ENCODE results near the gene ABCD4. TPM values are rescaled to one million over a fixed set of nuclear protein-coding genes. Genes with fewer than 3 reads are reported as not detected.

Gene ABCD4
- total RNA-seq, 4 donors from 2014 or later, result 26.1 to 73.4 (median 49.5) TPM

- intact Hi-C loops (cut with DNase I; ENCODE audit: low total_unique reads), result no loop called here
- Histone ChIP-seq H3K4me1 (peaks cover 0 to 19% of the 10 kb centered on the region in 2 donors), H3K27me3 (peaks cover 21 to 55% of the 10 kb centered on the region in 2 donors), H3K36me3 (no peaks in the 10 kb centered on the region), H3K27ac (no peak overlapping the region), H3K4me3 (no peak overlapping the region), H3K9me3 (no peaks in the 10 kb centered on the region)
- TF ChIP-seq CTCF (IDR thresholded peaks at IDR 0.05) (no peak), POLR2A (IDR thresholded peaks at IDR 0.05) (no peak)
- DNase-seq, result no peak
Observed at GRCh38 chr14:74242021-74242779, 60.5 kb downstream of the ABCD4 start.

- TF ChIP-seq CTCF (IDR thresholded peaks at IDR 0.05) (no peak), POLR2A (IDR thresholded peaks at IDR 0.05) (no peak)
- no peak for DNase-seq
- Histone ChIP-seq H3K9me3 (no peaks in the 10 kb centered on the region), H3K27ac (no peak overlapping the region), H3K27me3 (peaks cover 21 to 55% of the 10 kb centered on the region in 2 donors), H3K4me1 (peaks cover 0 to 19% of the 10 kb centered on the region in 2 donors), H3K4me3 (no peak overlapping the region), H3K36me3 (no peaks in the 10 kb centered on the region)
- intact Hi-C loops (cut with DNase I; ENCODE audit: low total_unique reads), result no loop called here
Observed at GRCh38 chr14:74241652-74242017, 61.1 kb downstream of the ABCD4 start.

GRCh38 chr14:74240794-74241651, 61.7 kb downstream of the ABCD4 start:
- Histone ChIP-seq H3K27ac (no peak overlapping the region), H3K4me1 (peaks cover 0 to 19% of the 10 kb centered on the region in 2 donors), H3K9me3 (no peaks in the 10 kb centered on the region), H3K27me3 (peaks cover 21 to 55% of the 10 kb centered on the region in 2 donors), H3K4me3 (no peak overlapping the region), H3K36me3 (no peaks in the 10 kb centered on the region)
- intact Hi-C loops (cut with DNase I; ENCODE audit: low total_unique reads), result no loop called here
- no peak for DNase-seq
- TF ChIP-seq POLR2A (IDR thresholded peaks at IDR 0.05) (no peak), CTCF (IDR thresholded peaks at IDR 0.05) (no peak)

- no peak for DNase-seq
- no peaks in the 10 kb centered on the region for H3K9me3 ChIP-seq
- intact Hi-C loops (cut with DNase I; ENCODE audit: low total_unique reads), result no loop called here
- H3K27ac ChIP-seq, result no peak overlapping the region
- no peaks in the 10 kb centered on the region for H3K36me3 ChIP-seq
- peaks cover 0 to 19% of the 10 kb centered on the region in 2 donors for H3K4me1 ChIP-seq
- H3K4me3 ChIP-seq, result no peak overlapping the region
- no peak for TF ChIP-seq CTCF (IDR thresholded peaks at IDR 0.05)
- no peak for TF ChIP-seq POLR2A (IDR thresholded peaks at IDR 0.05)
- peaks cover 21 to 53% of the 10 kb centered on the region in 2 donors for H3K27me3 ChIP-seq
Observed at GRCh38 chr14:74239848-74240793, 62.6 kb downstream of the ABCD4 start.
